Uterus (tissue), 2 donors: Measurements from ENCODE around the gene UNC93A.
"Not testable (repeated sequence)": the region's sequence is repeated elsewhere in the genome, so short reads cannot be mapped to it uniquely, and the experiment has no call there.

Experiments used
- POLR2A ChIP-seq, 2 donors: fragments of 450-650 bp; IDR thresholded peaks; one replicate each; pipeline ENCODE4 v1.6.1; 2016; ENCODE audit warnings: antibody characterized with exemption in 2 of 2, mild to moderate bottlenecking in 1 of 2, moderate library complexity in 1 of 2
- TF ChIP-seq, protein P1 (sequence below), 4 experiments: fragments of 200-600 bp in 2 of 4; fragments of 450-650 bp in 2 of 4; sonication (generic) in 2 of 4; IDR thresholded peaks; one replicate each; pipeline ENCODE4 v1.5.1; 2016 to 2019; ENCODE audit warnings: antibody characterized with exemption in 4 of 4, mild to moderate bottlenecking in 2 of 4, moderate library complexity in 1 of 4

DNA sequence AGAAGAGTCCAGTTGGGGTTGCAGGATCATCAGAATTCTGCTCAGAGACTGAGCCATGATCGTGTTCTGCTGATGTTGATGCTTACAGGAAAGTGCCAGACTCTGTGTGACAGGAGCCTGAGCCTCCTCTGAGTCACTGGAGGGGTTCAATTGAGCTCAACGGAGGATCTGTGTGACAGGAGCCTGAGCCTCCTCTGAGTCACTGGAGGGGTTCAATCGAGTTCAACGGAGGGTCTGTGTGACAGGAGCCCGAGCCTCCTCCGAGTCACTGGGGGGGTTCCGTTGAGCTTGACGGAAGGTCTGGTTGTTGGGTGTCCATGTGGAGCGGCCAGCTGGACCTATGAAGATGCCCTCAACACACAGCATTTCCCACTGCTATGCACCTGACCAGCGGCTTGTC, 27.2 kb downstream of the UNC93A start:
- TF ChIP-seq, protein P1, sequence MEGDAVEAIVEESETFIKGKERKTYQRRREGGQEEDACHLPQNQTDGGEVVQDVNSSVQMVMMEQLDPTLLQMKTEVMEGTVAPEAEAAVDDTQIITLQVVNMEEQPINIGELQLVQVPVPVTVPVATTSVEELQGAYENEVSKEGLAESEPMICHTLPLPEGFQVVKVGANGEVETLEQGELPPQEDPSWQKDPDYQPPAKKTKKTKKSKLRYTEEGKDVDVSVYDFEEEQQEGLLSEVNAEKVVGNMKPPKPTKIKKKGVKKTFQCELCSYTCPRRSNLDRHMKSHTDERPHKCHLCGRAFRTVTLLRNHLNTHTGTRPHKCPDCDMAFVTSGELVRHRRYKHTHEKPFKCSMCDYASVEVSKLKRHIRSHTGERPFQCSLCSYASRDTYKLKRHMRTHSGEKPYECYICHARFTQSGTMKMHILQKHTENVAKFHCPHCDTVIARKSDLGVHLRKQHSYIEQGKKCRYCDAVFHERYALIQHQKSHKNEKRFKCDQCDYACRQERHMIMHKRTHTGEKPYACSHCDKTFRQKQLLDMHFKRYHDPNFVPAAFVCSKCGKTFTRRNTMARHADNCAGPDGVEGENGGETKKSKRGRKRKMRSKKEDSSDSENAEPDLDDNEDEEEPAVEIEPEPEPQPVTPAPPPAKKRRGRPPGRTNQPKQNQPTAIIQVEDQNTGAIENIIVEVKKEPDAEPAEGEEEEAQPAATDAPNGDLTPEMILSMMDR (IDR thresholded peaks at IDR 0.05), result not testable (repeated sequence)
- not testable (repeated sequence) for TF ChIP-seq POLR2A (IDR thresholded peaks at IDR 0.05)
